ENCODE data around the gene EIF3A. TPM values are rescaled to one million over a fixed set of nuclear protein-coding genes. Genes with fewer than 3 reads are reported as not detected.
A peak's percentile ranks its signal among the peaks of the same experiment; 100 is the strongest.

EIF3A gene
- total RNA-seq, 1 experiment from 2014 or later, result 50.8 TPM

- peak; percentile 93 for DNase-seq (ENCODE audit: low read depth)
Observed at GRCh38 chr10:119006451-119007210, 74.0 kb downstream of the EIF3A start.

GRCh38 chr10:119005362-119006043 is 75.1 kb downstream of the EIF3A start:
- DNase-seq (ENCODE audit: low read depth), result peak; percentile 19

DNA sequence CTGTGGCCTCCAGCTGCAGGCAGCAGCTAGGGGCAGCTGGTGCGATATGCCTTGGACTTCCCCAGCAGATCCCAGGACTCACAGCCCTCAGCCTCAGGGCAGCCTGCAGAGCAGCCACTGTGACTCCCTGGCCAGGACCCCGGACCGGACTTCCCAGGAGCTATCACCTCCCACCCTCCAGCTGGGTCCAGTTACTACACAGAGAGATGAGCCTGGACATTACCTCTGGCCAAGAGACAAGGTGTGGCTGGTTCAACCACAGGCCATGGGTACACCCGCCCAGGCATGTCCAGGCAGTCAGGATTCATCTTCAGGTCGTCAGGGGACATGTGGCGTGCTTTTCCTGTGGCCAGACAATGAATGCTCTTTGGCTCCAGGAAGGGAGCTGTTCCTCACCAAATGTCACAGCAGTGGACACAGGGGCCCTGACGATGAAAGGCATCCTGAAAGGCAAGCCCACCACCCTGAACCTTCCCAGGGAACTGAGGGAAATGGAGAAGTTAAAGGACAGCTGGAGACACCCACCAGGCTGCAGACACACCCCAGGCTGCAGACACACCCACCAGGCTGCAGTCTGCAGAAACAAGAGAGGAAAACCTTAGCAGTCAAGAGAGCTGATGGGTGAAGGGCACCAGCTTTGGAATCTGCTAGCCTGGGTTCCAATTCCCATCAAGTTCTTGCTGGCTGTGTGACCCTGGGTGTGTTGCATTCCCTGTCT is 76.9 kb downstream of the EIF3A start:
- DNase-seq (ENCODE audit: low read depth), result no peak

- DNase-seq (ENCODE audit: low read depth), result no peak
Observed at GRCh38 chr10:119001717-119002500, 78.7 kb downstream of the EIF3A start.

DNA sequence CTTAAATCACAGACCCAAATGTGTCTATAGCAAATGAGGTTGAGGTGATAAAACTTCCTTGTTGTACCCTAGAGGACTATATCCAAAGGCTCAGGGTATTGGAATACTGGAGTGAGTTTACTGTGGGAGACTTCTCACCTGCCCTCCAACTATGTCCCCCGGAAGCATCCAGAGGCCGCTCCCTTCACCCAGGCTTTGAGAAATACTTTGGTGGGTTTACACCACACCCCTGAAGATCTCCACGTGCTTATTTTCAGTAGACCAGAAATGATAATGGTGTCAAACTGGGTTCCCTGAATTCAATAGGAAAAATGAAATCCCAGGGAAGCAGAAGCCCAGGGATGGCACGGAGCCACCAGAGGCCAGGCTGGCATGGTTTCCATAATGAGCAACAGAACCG is 82.4 kb downstream of the EIF3A start:
- DNase-seq (ENCODE audit: low read depth), result no peak

GRCh38 chr10:118997379-118997778 is 83.2 kb downstream of the EIF3A start:
- DNase-seq (ENCODE audit: low read depth), result no peak

DNA sequence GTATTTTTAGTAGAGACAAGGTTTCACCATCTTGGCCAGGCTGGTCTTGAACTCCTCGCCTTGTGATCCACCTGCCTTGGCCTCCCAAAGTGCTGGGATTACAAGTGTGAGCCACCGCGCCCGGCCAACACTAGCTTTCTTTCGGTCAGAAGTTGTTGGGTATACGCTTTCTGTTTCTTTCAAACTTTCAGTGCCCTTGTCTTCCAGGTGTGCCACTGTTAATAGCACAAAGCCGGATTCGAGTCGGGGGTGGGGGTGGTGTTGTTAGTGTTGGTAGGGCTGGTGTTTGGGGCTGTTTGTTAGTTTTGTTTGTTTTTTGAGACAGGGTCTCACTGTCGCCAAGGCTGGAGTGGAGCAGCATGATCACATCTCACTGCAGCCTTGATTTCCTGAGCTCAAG is 84.9 kb downstream of the EIF3A start:
- DNase-seq (ENCODE audit: low read depth), result no peak

GRCh38 chr10:118994321-118994720 is 86.3 kb downstream of the EIF3A start:
- DNase-seq (ENCODE audit: low read depth), result no peak

DNA sequence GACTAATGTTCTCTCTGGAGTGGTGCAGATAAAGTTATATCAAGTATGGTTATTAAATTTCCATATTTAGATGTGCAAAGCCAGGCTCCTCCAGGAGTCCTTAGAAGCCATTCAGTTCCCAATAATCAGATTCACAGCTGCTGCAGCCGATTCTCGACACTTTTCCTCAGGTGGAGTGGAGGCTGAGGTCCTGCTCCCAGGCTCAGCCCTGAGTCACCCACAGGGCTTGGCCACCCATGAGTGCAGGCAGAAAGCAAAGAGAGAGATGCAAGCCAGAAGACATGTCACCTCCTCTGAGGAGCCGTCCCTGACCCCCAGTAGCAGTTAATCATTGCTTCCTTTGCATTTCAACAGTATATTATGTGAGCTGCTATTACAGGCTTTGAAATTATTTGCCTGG is 87.4 kb downstream of the EIF3A start:
- DNase-seq (ENCODE audit: low read depth), result no peak

DNA sequence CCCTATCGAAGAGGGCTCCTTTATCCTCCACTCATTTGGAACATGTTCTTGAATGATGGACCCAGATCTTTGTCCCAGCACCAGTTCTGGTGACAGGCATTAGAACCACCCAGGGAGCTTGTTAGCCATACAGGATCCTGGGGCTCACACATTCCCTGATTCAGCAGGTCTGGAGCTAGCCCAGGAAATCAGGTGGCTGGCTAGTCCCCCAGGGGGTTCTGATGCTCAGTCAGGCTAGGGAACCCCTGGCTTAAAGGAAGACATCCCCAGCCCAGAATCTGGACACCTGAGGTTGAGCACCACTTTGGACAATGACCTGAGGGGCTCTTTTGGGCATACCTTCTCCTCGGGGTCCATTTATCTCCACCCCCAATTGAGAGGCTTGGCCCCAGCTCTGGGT is 88.1 kb downstream of the EIF3A start:
- no peak for DNase-seq (ENCODE audit: low read depth)

DNA sequence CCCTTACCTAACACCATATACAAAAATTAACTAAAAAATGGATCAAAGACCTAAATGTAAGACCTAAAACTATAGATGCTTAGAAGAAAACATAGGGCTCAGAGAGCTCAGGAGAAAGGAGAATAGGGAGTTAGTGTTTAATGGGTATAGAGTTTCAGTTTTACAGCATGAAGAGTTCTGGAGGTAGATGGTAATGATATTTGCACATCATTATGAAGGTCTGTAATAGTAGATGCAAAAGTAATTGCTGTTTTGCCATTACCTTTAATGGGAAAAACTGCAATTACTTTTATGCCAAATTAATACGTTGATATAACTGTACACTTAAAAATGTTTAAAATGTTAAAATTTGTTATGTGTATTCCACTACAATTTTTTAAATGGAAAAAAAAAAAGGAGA is 90.3 kb downstream of the EIF3A start:
- DNase-seq (ENCODE audit: low read depth), result no peak

GRCh38 chr10:118986815-118987790 is 93.5 kb downstream of the EIF3A start:
- DNase-seq (ENCODE audit: low read depth), result no peak

DNA sequence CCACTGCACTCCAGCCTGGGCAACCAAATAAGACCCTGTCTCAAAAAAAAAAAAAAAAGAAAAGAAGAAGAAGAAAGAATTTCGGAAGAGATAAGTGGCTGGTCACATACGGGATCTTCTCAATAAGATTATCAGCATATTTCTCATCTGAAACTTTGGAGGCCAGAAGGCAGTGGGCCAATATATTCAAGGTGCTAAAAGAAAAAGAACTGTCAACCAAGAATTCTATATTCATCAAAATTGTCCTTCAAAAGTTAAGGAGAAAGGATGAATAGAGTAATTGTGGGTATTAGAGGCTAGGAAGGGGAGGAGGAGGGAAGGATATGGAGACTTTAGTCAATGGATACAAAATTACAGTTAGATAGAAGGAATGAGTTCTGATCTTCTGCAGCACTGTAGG is 95.0 kb downstream of the EIF3A start:
- no peak for DNase-seq (ENCODE audit: low read depth)

Other genes starting within 250 kb of the EIF3A start
- 1.1 and 1.6 TPM in 2 replicates for gene NANOS1, start 51.1 kb downstream of the EIF3A start, total RNA-seq (2014; rRNA removed; shearing (Covaris generic))
- 36.3 and 37.9 TPM in 2 replicates for gene DENND10, start 23.3 kb upstream of the EIF3A start, total RNA-seq (2014; rRNA removed; shearing (Covaris generic))
- 12.0 and 26.6 TPM in 2 replicates for gene SFXN4, start 84.9 kb upstream of the EIF3A start, total RNA-seq (2014; rRNA removed; shearing (Covaris generic))
- gene PRDX3, start 98.0 kb upstream of the EIF3A start, total RNA-seq (2014; rRNA removed; shearing (Covaris generic)), result 269 and 294 TPM in 2 replicates
- 2.7 and 2.9 TPM in 2 replicates for gene GRK5, start 126.8 kb upstream of the EIF3A start, total RNA-seq (2014; rRNA removed; shearing (Covaris generic))

Data from RPMI7951 (cell line).